Fibroblast of lung (primary cell): Measurements from ENCODE around the gene MIX23.

Source experiments
- CTCF ChIP-seq, 2 donors: IDR thresholded peaks in 1 of 2; conservative IDR thresholded peaks in 1 of 2; 1 replicate in 1 of 2; 2 replicates in 1 of 2; pipeline ENCODE4 v1.5.1; 2011 to 2012; ENCODE audit warnings: low read length in 2 of 2, control low read depth in 1 of 2, inconsistent platforms in 1 of 2, low read depth in 1 of 2, mild to moderate bottlenecking in 1 of 2
- EZH2 ChIP-seq: IDR thresholded peaks from 2 replicates; pipeline ENCODE4 v1.5.1; 2012; ENCODE audit warnings: low read length, control low read depth, mild to moderate bottlenecking; ENCODE audit errors: missing control alignments

GRCh38 chr3:122391681-122392446, 8.8 kb upstream of the MIX23 start:
- no peak for TF ChIP-seq CTCF (conservative IDR thresholded peaks at IDR 0.05 in 1 of 2, IDR thresholded peaks at IDR 0.05 in 1 of 2; ENCODE audit: low read depth in 1 of 2, low read length in 2 of 2)
- TF ChIP-seq EZH2 = no peak
